HCT116 (cell line): ENCODE results near the gene DHRS4. TPM values are rescaled to one million over a fixed set of nuclear protein-coding genes. Genes with fewer than 3 reads are reported as not detected.
"Not testable (repeated sequence)": the region's sequence is repeated elsewhere in the genome, so short reads cannot be mapped to it uniquely, and the experiment has no call there.

Source experiments
- ATAC-seq: fragments of 200-7000 bp; cut with Tn5 transposase; 2 replicates; pipeline ENCODE4 v1.9.1; 2020; ENCODE audit warnings: mild to moderate bottlenecking, moderate library complexity
- BruUV-seq: library from RNA; stranded (reverse); fragments of 400-500 nt; replicated peaks from 2 replicates; lab custom pipeline; 2021; lab: Mats Ljungman, UMichigan
- CTCF ChIA-PET: fragments of 300-600 bp; sonication (Branson Sonifier 250); formaldehyde crosslinking; loops from one replicate; lab custom pipeline; 2021; ENCODE audit warnings: antibody characterized with exemption; lab: Charles Lee
- POLR2A ChIA-PET: fragments of 300-600, 350-600 bp; sonication (Branson Sonifier 250); formaldehyde crosslinking; loops from one replicate; lab custom pipeline; 2021; ENCODE audit warnings: antibody characterized with exemption; lab: Charles Lee
- RAD21 ChIA-PET, 2 experiments: fragments of 300-600 bp; sonication (Branson Sonifier 250); formaldehyde crosslinking; loops; one replicate each; lab custom pipeline; 2023; ENCODE audit warnings: low total read pairs in 2 of 2; ENCODE audit not compliant: uncharacterized antibody in 2 of 2, unreplicated experiment in 2 of 2, low non-redundant PET in 1 of 2; lab: Charles Lee
- DNase-seq: peaks from one replicate; pipeline ENCODE4 v3.0.0-alpha.2; 2010; ENCODE audit warnings: low read depth, low spot score
- H2AFZ ChIP-seq: fragments of 200-600 bp; shearing (Covaris generic), sonication (generic); 2 replicates; pipeline ENCODE4 v1.6.1; 2017; ENCODE audit warnings: low read depth, mixed run types, mixed read lengths, antibody characterized with exemption, low read length; ENCODE audit not compliant: poor library complexity, severe bottlenecking
- H3K27ac ChIP-seq: 2 replicates; pipeline ENCODE4 v1.5.1; 2012; ENCODE audit warnings: low read depth, low read length
- H3K27me3 ChIP-seq: fragments of 200-600 bp; sonication (generic); 2 replicates; pipeline ENCODE4 v1.6.1; 2016; ENCODE audit warnings: mixed run types, low read length, mixed read lengths; ENCODE audit not compliant: insufficient read depth
- H3K36me3 ChIP-seq, 2 experiments: fragments of 200-500 bp in 1 of 2; fragments of 200-600 bp in 1 of 2; sonication (Bioruptor generic) in 1 of 2; sonication (generic) in 1 of 2; 2 replicates each; pipeline versions ENCODE4 v1.5.1 to v1.6.1; 2014 to 2016; ENCODE audit warnings: low read length in 2 of 2, inconsistent platforms in 1 of 2, mixed read lengths in 1 of 2, mixed run types in 1 of 2; ENCODE audit not compliant: insufficient read depth in 2 of 2, control insufficient read depth in 1 of 2
- H3K4me1 ChIP-seq, 2 experiments: fragments of 200-600 bp in 1 of 2; sonication (generic) in 1 of 2; 2 replicates each; pipeline versions ENCODE4 v1.5.1 to v1.6.1; 2012 to 2017; ENCODE audit warnings: low read length in 2 of 2, inconsistent platforms in 1 of 2, mild to moderate bottlenecking in 1 of 2, mixed read lengths in 1 of 2, mixed run types in 1 of 2, moderate library complexity in 1 of 2; ENCODE audit not compliant: insufficient read depth in 2 of 2, control insufficient read depth in 1 of 2
- H3K4me2 ChIP-seq: fragments of 200-600 bp; sonication (generic); 2 replicates; pipeline ENCODE4 v1.6.1; 2017; ENCODE audit warnings: mixed run types, low read length, mixed read lengths
- H3K4me3 ChIP-seq, 2 experiments: fragments of 200-600 bp in 1 of 2; sonication (generic) in 1 of 2; replicated peaks in 1 of 2; 2 replicates each; pipeline ENCODE4 v1.5.1; 2011 to 2016; ENCODE audit warnings: low read length in 2 of 2, control low read depth in 1 of 2, low read depth in 1 of 2, mild to moderate bottlenecking in 1 of 2, mixed read lengths in 1 of 2, mixed run types in 1 of 2
- H3K79me2 ChIP-seq: fragments of 200-600 bp; sonication (generic); 2 replicates; pipeline ENCODE4 v1.6.1; 2017; ENCODE audit warnings: mild to moderate bottlenecking, mixed run types, low read length, moderate library complexity, mixed read lengths; ENCODE audit not compliant: insufficient read depth
- H3K9ac ChIP-seq: fragments of 200-600 bp; sonication (generic); 2 replicates; pipeline ENCODE4 v1.6.1; 2016; ENCODE audit warnings: low read length, mixed read lengths
- H3K9me2 ChIP-seq: fragments of 200-600 bp; sonication (generic), shearing (Covaris generic); 2 replicates; pipeline ENCODE4 v1.6.1; 2017; ENCODE audit warnings: mixed run types, mild to moderate bottlenecking, moderate library complexity; ENCODE audit not compliant: insufficient read depth
- H3K9me3 ChIP-seq, 2 experiments: fragments of 200-500 bp in 1 of 2; fragments of 200-600 bp in 1 of 2; sonication (Bioruptor generic) in 1 of 2; sonication (generic) in 1 of 2; 2 replicates each; pipeline ENCODE4 v1.6.1; 2014 to 2017; ENCODE audit warnings: low read length in 2 of 2, mixed read lengths in 2 of 2, inconsistent platforms in 1 of 2, low read depth in 1 of 2, mild to moderate bottlenecking in 1 of 2, mixed run types in 1 of 2, moderate library complexity in 1 of 2; ENCODE audit not compliant: control insufficient read depth in 1 of 2, insufficient read depth in 1 of 2
- H4K20me1 ChIP-seq: fragments of 200-600 bp; sonication (generic), shearing (Covaris generic); 2 replicates; pipeline ENCODE4 v1.6.1; 2017; ENCODE audit warnings: mixed run types, mild to moderate bottlenecking, moderate library complexity; ENCODE audit not compliant: insufficient read depth
- intact Hi-C: fragments of 100-400 bp; cut with micrococcal nuclease; formaldehyde crosslinking; loops from 2 replicates; pipeline ENCODE4 v1.10.0; 2022
- total RNA-seq: library from RNA; stranded (reverse); gene quantifications from one replicate; pipeline ENCODE4 v1.2.1, GENCODE V29; 2021; ENCODE audit not compliant: unreplicated experiment

DHRS4 gene
- total RNA-seq, 1 experiment from 2014 or later, result 21.8 TPM

GRCh38 chr14:23954965-23955364, 1.4 kb downstream of the DHRS4 start:
- H3K27ac ChIP-seq, H3K9ac ChIP-seq, DNase-seq, BruUV-seq, H3K36me3 ChIP-seq, ATAC-seq, RAD21 ChIA-PET, H3K4me1 ChIP-seq, H3K9me3 ChIP-seq, POLR2A ChIA-PET, H2AFZ ChIP-seq, H3K27me3 ChIP-seq, H3K4me3 ChIP-seq, H4K20me1 ChIP-seq, H3K79me2 ChIP-seq, H3K9me2 ChIP-seq: not testable (repeated sequence)
- CTCF ChIA-PET, result interaction anchor here (1.0 to 2.7 kb wide), 4 partner anchors 42 to 366 kb away, joined by 3 to 14 read pairs (median 3); no protein-coding TSS in a partner anchor
- peak overlapping the region; percentile 96; the same call in 1 of the 2 replicates for H3K4me2 ChIP-seq
- intact Hi-C loops, result loop anchor here (1.0 to 10.0 kb wide), 3 partner anchors 60 to 322 kb away; no protein-coding TSS in a partner anchor

DNA sequence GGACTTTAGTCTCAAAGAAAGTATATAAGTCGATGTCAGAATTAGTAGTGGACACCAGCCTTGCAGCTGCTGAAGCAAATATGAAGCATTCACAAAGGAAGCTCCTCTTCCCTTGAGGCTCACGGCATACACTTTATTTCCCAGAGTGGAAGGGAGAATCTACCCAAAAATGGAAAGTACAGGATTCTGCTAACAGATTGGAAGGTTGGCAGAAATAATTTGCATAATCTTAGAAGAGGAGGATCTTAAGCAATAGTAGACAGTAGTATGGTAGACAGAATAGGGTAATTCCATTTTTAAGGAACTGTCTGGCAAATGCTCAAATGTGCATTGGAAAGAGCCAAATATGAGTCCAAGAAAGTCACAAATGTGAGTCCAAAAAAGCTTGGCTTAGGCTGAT, 2.2 kb downstream of the DHRS4 start:
- H3K27ac ChIP-seq, BruUV-seq, H3K4me2 ChIP-seq, H4K20me1 ChIP-seq, H3K27me3 ChIP-seq, ATAC-seq, RAD21 ChIA-PET, H3K4me1 ChIP-seq, DNase-seq, H2AFZ ChIP-seq, POLR2A ChIA-PET, H3K79me2 ChIP-seq, H3K9me2 ChIP-seq, H3K9me3 ChIP-seq, H3K4me3 ChIP-seq, H3K9ac ChIP-seq, CTCF ChIA-PET, H3K36me3 ChIP-seq: not testable (repeated sequence)
- intact Hi-C loops, result loop anchor here (2.0 to 10.0 kb wide), 2 partner anchors 59 to 229 kb away; no protein-coding TSS in a partner anchor

- H3K4me2 ChIP-seq, CTCF ChIA-PET, H3K9me2 ChIP-seq, H4K20me1 ChIP-seq, H3K27ac ChIP-seq, H3K9ac ChIP-seq, H3K36me3 ChIP-seq, H3K4me1 ChIP-seq, BruUV-seq, DNase-seq, ATAC-seq, H2AFZ ChIP-seq, H3K4me3 ChIP-seq, H3K27me3 ChIP-seq, POLR2A ChIA-PET, H3K9me3 ChIP-seq, RAD21 ChIA-PET, H3K79me2 ChIP-seq: not testable (repeated sequence)
- intact Hi-C loops, result loop anchor here (10.0 kb wide), 1 partner anchor 57 kb away; no protein-coding TSS in a partner anchor
Observed at GRCh38 chr14:23957913-23958569, 4.5 kb downstream of the DHRS4 start.

- H2AFZ ChIP-seq, H3K9me2 ChIP-seq, BruUV-seq, H3K9ac ChIP-seq, H4K20me1 ChIP-seq, H3K4me2 ChIP-seq, RAD21 ChIA-PET, H3K4me1 ChIP-seq, H3K79me2 ChIP-seq, H3K27ac ChIP-seq, H3K4me3 ChIP-seq, H3K27me3 ChIP-seq, POLR2A ChIA-PET, intact Hi-C loops, DNase-seq, CTCF ChIA-PET, H3K9me3 ChIP-seq, ATAC-seq, H3K36me3 ChIP-seq: not testable (repeated sequence)
Observed at GRCh38 chr14:23960899-23961298, 7.3 kb downstream of the DHRS4 start.
